ENCODE results near the gene ARHGEF26.

ARHGEF26 gene

DNA sequence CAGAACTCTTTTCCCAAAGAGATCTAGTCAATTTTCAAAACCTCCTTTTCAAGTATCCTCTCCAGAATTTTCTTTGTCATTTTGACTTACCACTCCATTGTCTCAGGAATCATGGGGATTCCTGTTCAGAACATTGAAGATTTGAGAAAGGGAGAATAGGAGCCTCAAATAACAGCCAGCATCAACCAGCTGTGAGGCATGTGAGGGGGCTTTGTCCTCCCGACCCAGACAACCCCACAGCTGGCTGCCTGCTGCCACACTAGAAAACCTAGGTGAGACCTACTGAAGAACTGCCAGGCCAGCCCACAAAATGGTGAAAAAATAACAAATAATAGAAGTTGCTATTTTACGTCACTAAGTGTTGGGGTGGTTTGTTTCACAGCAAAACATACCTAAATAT, 5.9 kb upstream of the ARHGEF26 start:
- no peak for DNase-seq

DNA sequence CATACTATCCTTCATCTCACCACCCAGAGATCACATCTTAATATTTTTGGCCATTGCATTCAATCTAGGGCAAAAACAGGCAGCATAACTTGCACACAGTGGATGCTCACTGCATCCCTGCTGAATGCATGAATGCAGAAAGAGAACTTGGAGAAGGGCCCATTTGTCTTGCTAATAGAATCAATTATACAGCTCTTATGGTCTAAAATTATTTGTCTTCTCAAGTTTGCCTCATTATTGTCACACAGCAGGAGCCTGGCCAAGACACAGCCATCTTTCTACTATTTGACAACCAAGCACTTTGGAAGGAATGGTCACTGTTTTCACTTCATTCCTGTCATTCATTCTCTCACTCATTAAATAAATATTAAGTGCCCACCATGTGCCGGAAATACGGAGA, 1.2 kb upstream of the ARHGEF26 start:
- DNase-seq, result no peak

DNA sequence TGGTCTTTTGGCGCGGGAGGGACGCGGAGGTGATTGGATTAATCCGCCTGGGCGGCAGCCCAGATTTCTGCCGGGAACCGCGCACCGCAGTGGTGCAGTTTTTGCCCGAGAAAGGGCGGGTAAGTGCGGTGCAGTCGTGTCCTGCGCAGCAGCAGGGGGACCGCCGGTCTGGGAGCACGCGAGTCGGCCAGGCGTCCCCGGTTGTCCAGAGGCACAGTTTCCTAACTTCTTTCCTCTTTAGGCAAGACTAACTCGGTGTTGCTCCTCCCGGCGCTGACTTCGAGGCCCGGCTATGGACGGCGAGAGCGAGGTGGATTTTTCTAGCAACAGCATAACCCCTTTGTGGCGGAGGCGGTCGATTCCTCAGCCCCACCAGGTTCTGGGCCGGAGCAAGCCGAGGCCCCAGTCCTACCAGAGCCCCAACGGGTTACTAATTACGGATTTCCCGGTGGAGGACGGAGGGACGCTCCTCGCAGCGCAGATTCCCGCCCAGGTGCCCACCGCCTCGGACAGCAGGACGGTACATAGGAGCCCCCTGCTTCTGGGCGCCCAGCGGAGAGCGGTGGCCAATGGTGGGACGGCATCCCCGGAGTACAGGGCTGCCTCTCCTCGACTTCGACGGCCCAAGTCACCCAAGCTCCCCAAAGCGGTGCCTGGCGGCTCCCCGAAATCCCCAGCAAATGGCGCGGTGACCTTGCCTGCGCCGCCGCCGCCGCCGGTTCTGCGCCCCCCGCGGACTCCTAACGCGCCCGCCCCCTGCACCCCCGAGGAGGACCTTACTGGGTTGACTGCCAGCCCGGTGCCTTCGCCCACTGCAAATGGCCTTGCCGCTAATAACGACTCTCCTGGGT, 736 bp downstream of the ARHGEF26 start:
- peak; percentile 46 for DNase-seq

DNA sequence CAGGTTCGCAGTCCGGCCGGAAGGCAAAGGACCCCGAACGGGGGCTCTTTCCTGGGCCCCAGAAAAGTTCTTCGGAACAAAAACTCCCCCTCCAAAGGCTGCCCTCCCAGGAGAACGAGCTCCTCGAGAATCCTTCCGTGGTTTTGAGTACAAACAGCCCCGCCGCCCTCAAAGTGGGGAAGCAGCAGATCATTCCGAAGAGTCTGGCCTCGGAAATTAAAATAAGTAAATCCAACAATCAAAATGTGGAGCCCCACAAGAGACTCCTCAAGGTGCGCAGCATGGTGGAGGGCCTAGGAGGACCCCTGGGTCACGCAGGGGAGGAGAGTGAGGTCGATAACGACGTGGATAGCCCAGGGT, 1.3 kb downstream of the ARHGEF26 start:
- no peak for DNase-seq

DNA sequence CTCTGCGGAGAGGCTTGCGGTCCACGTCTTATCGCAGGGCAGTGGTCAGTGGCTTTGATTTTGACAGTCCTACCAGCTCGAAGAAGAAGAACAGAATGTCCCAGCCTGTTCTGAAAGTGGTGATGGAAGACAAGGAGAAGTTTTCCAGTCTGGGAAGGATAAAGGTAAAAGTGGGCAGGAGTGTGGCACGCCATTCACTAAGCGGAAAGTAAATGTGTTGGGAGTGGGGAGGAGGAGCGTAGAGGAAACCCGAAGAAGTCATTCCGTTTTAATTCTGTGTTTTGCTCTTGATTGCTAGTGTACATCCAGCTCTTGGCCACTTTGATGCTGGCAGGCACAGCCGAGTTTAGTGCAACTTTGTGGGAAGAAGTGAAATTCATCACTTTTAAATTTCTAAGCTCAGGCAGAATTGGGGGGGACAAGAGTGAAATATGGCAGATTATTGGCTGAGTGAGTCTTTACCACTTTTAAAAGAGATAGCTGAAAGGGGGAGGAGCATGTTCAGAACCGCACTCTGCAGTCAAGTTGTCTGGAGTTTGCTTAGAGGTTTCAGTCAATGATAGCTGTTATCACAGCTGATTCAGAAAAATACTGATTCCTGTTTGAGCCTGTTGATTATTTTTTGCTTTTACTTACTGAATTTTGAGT, 1.8 kb downstream of the ARHGEF26 start:
- no peak for DNase-seq

DNA sequence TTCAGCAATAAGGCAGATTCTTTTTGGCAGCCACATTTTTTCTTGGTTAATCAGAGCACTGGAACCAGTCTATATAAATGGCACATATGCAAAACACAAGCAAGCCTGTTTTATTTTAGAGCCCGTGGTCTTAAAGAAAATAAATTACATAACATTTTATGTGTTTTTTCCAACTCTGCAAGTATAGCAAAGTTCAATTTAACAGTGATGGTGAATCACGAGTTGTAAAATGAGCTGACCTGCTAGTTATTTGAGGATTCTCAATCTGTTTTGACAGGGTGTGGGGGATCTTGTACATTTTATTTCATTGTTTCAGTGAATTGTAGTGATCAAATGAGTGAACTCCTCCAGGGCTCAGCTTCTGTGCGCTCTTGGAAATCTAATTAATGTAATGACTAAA, 2.7 kb downstream of the ARHGEF26 start:
- no peak for DNase-seq

DNA sequence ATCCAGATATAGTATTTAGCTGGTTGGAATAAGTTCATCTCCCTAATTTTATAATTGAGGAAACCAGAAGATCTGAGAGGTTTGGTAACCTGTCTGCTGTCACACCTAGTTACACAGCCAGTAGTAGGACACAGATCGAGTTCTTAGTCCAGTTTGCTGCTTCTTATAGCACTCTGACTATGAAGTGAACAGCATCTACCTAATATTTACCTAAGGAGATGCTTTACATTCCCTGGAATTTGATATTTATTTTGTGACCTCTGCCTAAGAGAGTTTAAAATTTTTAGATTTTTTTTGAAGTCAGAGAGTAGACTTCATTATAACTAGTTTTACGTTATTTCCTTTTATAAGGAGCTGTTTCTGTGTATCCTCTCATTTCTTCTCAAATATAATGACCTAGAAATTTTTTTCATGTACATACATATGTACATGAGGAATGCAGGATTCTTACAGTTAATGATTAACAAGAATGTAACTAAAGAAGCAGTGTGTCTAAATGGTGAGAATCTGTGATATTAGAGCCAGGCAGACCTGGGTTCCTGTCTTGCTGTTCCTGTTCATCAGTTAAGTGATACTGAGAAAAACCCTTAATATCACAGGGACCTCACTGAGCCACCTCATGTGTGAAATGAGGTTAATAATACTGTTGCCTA, 4.3 kb downstream of the ARHGEF26 start:
- no peak for DNase-seq

DNA sequence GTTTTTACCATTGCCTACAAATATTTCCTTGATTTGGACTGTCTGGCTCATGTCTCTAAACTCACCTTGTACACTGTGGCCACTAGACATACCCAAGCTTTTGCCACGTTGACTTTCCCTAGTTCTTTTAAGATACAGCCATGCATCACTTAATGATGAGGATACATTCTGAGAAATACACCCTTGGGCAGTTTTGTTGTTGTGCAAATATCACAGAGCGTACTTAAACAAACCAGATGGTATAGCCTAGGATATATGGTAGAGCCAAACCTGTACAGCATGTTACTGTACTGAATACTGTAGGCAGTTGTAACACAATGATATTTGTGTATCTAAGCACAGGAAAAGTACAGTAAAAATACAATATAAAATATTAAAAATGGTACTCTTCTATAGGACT, 5.5 kb downstream of the ARHGEF26 start:
- DNase-seq, result no peak

DNA sequence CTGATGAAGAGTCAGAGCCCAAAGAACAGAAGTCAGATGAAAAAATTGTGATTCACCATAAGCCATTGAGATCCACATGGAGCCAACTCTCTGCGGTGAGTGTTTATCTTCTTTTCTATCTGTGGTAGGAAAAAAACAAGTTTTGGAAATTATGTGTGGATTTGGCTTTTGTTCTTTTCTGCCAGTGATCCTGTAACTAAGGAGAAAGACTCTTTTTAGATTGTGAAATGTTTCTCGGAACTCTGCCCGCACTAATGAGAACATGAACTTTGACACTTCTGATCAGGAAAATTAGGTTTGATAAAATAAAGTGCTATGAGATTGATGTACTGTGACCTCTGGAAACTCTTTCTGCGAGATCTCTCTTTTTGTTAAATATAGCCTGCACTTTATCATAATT, 8.4 kb downstream of the ARHGEF26 start:
- DNase-seq, result no peak

DNA sequence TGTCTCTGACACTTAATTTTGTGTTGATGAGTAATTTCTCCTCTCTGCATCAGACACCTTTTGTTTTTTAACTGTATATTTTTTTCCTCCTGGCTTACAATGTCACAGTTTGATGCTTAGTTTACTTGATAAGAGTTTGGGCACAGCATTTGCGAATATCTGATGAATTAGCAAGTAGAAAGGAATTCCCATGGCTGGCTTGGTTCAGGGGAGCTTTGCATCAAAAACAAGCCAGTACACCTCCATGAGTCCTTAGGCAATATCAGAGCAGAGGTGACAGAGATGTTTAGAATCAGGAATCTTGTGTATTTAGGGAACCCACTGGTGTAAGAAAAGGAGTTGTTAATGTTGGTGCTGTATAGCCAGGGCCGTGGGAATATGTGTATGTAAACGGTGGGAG, 9.3 kb downstream of the ARHGEF26 start:
- DNase-seq, result no peak

DNA sequence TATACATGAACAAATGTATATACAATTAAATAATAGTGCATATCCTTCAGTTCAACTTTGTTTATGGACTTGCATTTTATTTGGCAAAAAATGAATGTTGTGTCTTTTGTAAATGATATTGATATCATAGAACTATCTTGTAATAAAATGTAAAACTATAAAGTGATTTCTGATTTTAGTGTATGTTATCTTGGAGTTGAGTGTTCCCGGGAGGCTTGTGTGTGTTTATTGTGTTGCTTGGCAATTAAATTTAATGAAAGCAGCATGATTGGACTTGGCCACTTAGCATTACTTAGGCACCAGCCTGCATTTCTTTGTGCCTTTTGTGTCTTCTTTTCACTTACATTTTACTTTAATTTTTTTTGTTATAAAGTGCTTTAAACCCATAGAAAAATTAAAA, 10.6 kb downstream of the ARHGEF26 start:
- DNase-seq, result no peak

DNA sequence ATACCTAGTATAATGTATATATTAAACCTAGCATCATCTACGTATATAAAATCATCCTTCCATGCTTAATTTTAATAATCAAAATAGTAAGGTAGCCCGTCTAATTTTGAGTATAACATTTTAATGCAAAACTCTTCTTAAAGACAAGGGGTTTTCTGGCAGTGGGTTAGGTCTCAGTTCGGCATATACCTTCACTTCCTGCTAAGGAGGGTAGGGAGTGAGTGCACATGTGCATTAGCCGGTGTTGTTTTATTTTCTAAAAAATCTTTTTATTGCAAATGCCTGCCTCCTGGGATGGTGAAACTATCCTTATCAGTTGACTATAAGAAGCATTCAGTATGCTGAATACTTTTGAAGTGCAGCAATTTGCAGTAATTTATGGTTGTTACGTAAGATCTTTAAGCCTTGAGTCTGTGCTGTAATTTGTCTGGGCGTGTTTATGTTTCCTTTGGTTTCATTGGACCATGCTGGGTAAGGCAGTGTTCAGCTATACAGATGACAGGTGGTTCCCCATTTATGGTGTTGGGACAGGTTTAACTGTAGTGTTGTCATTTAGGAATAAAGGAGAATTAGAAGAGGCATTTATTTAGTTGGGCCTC, 11.7 kb downstream of the ARHGEF26 start:
- DNase-seq, result no peak

DNA sequence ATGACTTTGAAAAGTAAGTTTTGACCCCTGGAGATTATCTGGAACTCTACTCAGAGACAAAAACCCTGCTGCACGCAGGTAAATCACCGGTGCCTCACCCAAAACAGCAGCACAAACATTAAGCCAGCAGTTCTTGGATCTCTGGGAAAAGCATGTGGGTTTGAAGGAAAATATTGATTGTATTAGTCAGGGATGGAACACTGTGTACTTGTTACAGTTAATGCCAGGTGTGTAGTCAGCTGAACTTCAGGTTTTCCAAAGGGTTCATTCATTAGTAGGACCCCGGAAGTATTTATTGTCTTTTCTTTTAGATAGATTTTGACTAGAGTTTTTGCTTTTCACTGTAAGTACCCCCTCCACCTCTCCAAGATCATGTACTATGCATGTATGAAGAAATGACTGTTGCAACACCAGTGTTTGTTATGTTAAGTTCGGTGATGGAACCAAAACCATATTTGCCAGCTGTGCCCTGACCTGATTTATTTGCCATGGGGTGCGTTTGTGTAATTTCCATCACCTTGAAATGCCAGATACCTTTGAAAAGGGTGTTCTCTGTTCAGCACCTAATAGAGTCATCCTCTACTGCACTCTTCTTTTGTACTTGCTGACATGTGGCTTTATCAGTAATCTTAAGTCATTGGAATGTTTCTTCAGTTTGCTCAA, 14.5 kb downstream of the ARHGEF26 start:
- no peak for DNase-seq

DNA sequence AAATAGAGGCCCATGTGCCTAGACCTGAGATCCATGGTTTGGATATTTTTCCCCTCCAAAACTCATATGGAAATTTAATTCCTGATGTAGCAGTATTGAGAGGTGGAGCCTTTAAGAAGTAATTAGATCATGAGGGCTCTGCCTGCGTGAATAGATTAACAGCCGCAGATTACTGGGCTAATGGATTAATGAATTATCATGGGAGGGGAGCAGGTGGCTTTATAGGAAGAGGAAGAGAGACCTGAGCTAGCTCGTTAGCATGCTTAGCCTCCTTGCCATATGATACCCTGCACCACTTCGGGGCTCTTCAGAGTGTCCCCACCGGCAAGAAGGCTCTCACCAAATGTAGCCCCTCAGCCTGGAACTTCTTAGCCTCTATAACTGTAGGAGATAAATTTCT, 15.8 kb downstream of the ARHGEF26 start:
- DNase-seq, result no peak

DNA sequence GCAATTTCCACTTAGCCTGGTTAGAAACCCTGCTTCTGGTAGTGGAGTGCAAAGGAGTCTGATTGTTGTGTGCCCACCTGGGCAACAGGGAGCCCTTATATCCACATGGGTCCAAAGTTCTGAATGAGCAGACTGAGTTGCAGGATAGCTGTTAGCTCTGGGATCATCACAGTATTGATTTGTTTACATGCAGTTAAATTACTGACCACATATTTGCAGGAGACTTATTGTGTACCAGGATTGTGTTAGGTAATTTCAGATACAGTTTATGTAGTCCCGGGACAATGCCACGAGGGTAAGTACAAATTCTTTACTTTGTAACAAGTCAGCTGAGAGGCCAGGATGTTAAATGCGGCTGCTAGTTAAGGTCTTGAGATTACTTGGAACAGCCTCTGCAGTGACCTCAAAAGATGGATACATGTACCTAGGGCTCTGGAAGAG, 18.8 kb downstream of the ARHGEF26 start:
- DNase-seq, result no peak

DNA sequence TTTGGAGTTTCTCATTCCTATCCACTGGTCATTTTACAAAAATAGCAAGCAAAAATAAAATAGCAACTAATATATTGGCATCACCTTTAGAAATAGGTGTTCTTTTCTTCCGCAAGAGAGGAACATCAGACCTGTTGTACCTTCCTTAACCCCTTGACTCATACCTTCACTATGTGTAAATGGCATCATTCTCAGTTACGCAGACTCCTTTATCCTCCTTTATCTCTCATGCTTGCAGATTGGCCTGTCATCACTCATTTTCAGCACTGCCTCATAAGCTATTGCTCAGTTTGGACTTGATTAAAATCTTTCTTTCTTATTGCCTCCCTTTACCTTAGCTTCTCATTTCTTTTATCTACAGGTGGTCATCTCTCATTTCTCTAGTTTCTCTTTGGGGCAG, 21.4 kb downstream of the ARHGEF26 start:
- no peak for DNase-seq

DNA sequence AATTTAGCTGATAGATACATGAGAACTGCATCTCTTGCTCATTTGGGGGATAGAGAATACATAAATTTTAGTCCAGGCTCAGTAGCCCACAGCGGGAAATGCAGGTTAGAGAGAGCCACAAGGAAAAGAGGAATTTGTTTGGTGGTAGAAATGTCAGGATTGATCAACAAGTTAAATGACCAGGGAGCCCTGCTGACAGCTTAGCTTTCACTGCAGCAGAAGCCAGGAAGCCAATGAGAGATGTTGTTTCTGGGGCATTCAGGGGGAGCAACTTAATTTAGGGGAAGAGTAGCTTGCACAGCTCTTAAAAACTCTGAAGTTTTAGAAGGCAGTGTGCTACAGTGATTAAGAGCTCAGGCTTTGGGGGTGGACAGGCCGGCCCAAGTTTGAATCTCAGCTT, 22.7 kb downstream of the ARHGEF26 start:
- DNase-seq, result no peak

DNA sequence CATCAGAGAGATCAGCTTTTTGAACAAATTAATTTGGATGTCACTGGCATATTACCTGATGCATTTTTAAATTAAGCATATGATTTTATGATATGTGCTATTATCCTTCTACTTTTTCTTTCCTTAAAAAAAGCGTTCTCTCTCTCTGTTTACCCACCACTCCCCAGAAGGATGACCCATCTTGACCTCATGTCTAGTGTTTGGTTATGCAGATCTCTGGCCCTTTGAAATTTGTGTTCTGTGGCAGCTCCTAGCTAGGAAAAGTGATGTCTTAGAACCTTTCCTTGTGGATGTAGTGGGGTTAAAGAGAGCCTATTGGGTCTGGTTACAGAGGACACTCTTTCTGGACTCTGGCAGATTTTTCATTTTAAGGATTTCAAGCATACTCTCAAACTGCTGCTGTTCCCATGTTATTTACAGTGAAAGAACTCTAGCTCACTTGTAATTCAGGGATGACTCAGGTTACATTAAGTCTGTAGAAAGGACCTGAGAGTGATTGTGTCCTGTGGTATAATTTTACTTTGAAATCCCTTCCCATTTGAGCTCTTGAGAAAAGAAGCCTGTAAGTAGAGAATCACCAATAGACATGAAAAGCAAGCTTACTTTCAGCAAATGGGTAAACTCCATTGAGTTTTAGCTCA, 23.8 kb downstream of the ARHGEF26 start:
- DNase-seq, result no peak

DNA sequence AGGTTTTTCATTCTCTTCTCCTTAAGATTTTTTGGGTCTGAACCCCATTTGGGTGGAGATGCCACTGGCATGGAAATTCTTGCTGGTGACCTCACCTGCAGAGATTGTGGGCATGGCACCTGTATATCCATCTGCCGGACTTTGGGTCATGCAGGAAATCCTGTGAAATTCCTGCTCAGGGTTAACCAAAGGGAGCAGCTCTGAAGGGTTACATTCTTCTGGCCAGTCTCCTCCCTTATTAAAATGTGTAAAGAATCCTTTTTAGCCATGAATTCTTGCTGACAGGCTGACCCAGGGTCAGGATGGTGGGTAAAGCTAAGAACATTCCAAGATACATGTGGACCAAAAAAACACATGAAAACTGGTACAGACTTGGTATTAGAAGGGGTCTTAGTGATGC, 27.4 kb downstream of the ARHGEF26 start:
- DNase-seq, result no peak

DNA sequence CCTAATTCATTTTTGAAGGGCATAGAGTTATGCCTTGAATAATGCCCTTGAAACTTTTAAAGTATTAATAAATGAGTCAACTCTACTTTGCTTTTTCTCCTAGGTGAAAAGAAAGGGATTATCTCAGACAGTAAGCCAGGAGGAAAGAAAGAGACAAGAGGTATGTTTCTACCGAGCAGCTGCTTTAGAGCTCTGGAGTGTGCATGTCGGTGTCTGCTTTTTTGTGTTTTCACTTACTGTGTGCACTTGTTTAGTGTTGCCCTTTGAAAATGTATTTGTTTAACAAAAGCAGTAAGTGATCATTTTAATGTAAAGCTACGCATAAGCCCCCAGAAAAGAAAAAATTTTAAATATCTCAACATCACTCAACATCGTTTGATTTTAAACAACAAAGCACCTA, 28.1 kb downstream of the ARHGEF26 start:
- no peak for DNase-seq

DNA sequence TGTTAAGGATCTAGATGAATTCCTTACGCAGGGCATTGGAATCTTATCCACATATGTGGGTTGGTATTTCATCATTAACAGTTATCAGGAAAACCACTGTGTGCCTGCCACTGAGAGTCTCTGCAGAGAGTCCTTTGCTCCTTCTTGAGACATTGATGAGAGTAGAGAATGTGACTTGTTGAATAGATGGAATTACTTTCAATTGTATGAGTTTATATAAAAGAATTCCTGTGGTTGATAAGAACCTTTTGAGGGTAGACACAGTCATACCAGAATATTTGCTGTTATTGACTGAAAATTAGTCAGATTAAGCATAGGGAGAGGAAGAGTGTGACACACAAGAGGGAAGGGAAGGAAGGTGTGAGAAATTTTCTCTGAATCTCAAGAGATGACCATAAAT, 30.8 kb downstream of the ARHGEF26 start:
- DNase-seq, result peak; percentile 8

DNA sequence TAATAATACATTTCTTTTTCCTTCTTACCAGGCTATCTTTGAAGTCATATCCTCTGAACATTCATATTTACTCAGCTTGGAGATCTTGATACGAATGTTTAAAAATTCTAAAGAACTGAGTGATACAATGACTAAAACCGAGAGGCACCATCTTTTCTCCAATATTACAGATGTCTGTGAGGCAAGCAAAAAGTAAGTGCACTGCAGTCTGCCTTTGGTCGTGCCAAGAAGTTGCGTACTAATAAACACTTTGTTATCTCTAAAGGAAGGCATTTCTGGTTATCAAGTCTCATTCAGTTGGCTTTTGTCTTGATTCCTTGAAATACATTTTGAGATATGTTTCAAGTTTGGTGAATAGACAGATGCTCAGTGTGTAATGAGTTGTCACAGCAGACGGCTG, 31.6 kb downstream of the ARHGEF26 start:
- DNase-seq, result no peak

DNA sequence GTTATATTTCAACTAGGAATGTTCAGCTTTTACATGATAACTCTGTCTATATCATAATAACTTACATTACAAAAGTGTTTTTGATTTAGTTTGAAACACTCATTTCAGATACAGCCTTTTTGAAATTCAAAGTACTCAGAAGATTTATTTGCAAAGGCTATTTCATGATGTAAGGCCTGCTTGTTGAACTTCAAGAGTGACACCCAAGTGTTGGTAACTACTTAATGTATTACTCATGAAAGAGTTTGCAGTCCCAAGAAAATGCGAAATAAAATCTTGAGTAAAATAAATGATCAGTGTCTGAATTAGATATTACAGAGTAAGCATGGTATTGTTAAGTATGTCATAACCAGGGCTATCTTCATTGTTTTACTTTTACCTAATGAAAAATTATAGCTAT, 35.3 kb downstream of the ARHGEF26 start:
- DNase-seq, result no peak
